B cell (primary cell): ENCODE results near the gene CNTNAP2. TPM values are rescaled to one million over a fixed set of nuclear protein-coding genes. Genes with fewer than 3 reads are reported as not detected.

Experiments used
- ATAC-seq: fragments of 200-7000 bp; cut with Tn5 transposase; one replicate; pipeline ENCODE4 v1.10.0; 2021; ENCODE audit warnings: low read depth, mild to moderate bottlenecking, moderate number of reproducible peaks, moderate library complexity
- CTCF ChIA-PET: fragments of 350-600 bp; sonication (Branson Sonifier 250); formaldehyde crosslinking; loops from one replicate; lab custom pipeline; 2021; ENCODE audit warnings: antibody characterized with exemption, inconsistent platforms; lab: Charles Lee
- POLR2A ChIA-PET: fragments of 350-600 bp; sonication (Branson Sonifier 250); formaldehyde crosslinking; loops from one replicate; lab custom pipeline; 2021; ENCODE audit warnings: antibody characterized with exemption; lab: Charles Lee
- DNase-seq: peaks from one replicate; pipeline ENCODE4 v3.0.0; 2013
- H2AFZ ChIP-seq: 2 replicates; pipeline ENCODE4 v1.6.1; 2012; ENCODE audit warnings: mild to moderate bottlenecking, low read depth, low read length; ENCODE audit not compliant: insufficient read depth, poor library complexity, severe bottlenecking
- H3K27ac ChIP-seq, 2 donors: 1 replicate in 1 of 2; 2 replicates in 1 of 2; pipeline ENCODE4 v1.5.1; 2012 to 2013; ENCODE audit warnings: low read length in 2 of 2, mild to moderate bottlenecking in 2 of 2, moderate library complexity in 1 of 2
- H3K27me3 ChIP-seq, 4 experiments: fragments of 200-600 bp in 1 of 4; sonication (generic) in 1 of 4; replicated peaks in 1 of 4; 1 replicate in 2 of 4; 2 replicates in 2 of 4; pipeline versions ENCODE4 v1.6.1 to v1.7.0; 2013 to 2016; ENCODE audit warnings: low read length in 3 of 4, mild to moderate bottlenecking in 2 of 4, mixed read lengths in 1 of 4, moderate library complexity in 1 of 4; ENCODE audit not compliant: insufficient read depth in 4 of 4, control insufficient read depth in 3 of 4; ENCODE audit errors: control extremely low read depth in 1 of 4
- H3K36me3 ChIP-seq, 2 experiments: replicated peaks in 1 of 2; 1 replicate in 1 of 2; 2 replicates in 1 of 2; pipeline versions ENCODE4 v1.6.1 to v1.7.1; 2013; ENCODE audit warnings: low read length in 1 of 2; ENCODE audit not compliant: insufficient read depth in 2 of 2, control insufficient read depth in 1 of 2; ENCODE audit errors: control extremely low read depth in 1 of 2, extremely low read depth in 1 of 2
- H3K4me1 ChIP-seq, 2 donors: fragments of 200-600 bp in 1 of 2; sonication (generic) in 1 of 2; 1 replicate in 1 of 2; 2 replicates in 1 of 2; pipeline versions ENCODE4 v1.5.1 to v1.6.1; 2013 to 2017; ENCODE audit warnings: low read length in 2 of 2; ENCODE audit not compliant: control insufficient read depth in 2 of 2, insufficient read depth in 2 of 2
- H3K4me2 ChIP-seq: replicated peaks from 2 replicates; pipeline ENCODE3; 2012; ENCODE audit warnings: mild to moderate bottlenecking, low read depth, low read length; ENCODE audit not compliant: poor library complexity, severe bottlenecking
- H3K4me3 ChIP-seq, 5 experiments: fragments of 200-600 bp in 1 of 5; sonication (generic) in 1 of 5; 1 replicate in 3 of 5; 2 replicates in 2 of 5; pipeline versions ENCODE4 v1.5.1 to v1.7.0; 2011 to 2016; ENCODE audit warnings: low read length in 4 of 5, mild to moderate bottlenecking in 4 of 5, low read depth in 2 of 5, control low read depth in 1 of 5, moderate library complexity in 1 of 5; ENCODE audit not compliant: insufficient read depth in 1 of 5; ENCODE audit errors: control extremely low read depth in 1 of 5, extremely low read depth in 1 of 5
- H3K79me2 ChIP-seq: fragments of 200-600 bp; sonication (generic); one replicate; pipeline ENCODE4 v1.6.0; 2016; ENCODE audit warnings: low read length; ENCODE audit not compliant: control insufficient read depth, insufficient read depth
- H3K9ac ChIP-seq: fragments of 200-600 bp; sonication (generic); 2 replicates; pipeline ENCODE4 v1.6.1; 2017; ENCODE audit warnings: mild to moderate bottlenecking, low read length, moderate library complexity
- H3K9me3 ChIP-seq, 3 donors: one replicate each; pipeline versions ENCODE4 v1.6.1 to v1.7.1; 2013; ENCODE audit warnings: low read length in 2 of 3; ENCODE audit not compliant: control insufficient read depth in 2 of 3, insufficient read depth in 1 of 3; ENCODE audit errors: control extremely low read depth in 1 of 3
- H4K20me1 ChIP-seq: 2 replicates; pipeline ENCODE4 v1.6.0; 2012; ENCODE audit warnings: mild to moderate bottlenecking, low read length; ENCODE audit not compliant: insufficient read depth, control insufficient read depth, poor library complexity, severe bottlenecking
- H3K27ac Mint-ChIP-seq: one replicate; pipeline ENCODE4 v1.8.0; 2021; ENCODE audit warnings: mixed read lengths
- H3K27me3 Mint-ChIP-seq: one replicate; pipeline ENCODE4 v1.8.0; 2021; ENCODE audit warnings: mixed read lengths
- H3K4me1 Mint-ChIP-seq: one replicate; pipeline ENCODE4 v1.8.0; 2021; ENCODE audit warnings: mixed read lengths
- H3K4me3 Mint-ChIP-seq: one replicate; pipeline ENCODE4 v1.8.0; 2021; ENCODE audit warnings: mixed read lengths
- H3K9me3 Mint-ChIP-seq: one replicate; pipeline ENCODE4 v1.8.0; 2022; ENCODE audit warnings: mixed read lengths; ENCODE audit not compliant: insufficient read depth
- EZH2 ChIP-seq: IDR thresholded peaks from 2 replicates; pipeline ENCODE4 v1.6.1; 2012; ENCODE audit warnings: borderline replicate concordance, low read depth, mild to moderate bottlenecking, moderate library complexity, low read length; ENCODE audit not compliant: insufficient read depth, poor library complexity, severe bottlenecking
- WGBS: methylation state at CpG from one replicate; pipeline ENCODE4 v1.1.5; 2013; ENCODE audit warnings: missing lambda C conversion rate; ENCODE audit not compliant: insufficient coverage; 5-methylcytosine and 5-hydroxymethylcytosine counted together
- intact Hi-C: fragments of 100-400 bp; cut with micrococcal nuclease; formaldehyde crosslinking; loops from one replicate; pipeline ENCODE4 v1.10.0; 2022
- polyA plus RNA-seq: library from polyadenylated mRNA; depleted of rRNA; stranded (reverse); fragments of >200 nt; gene quantifications from 2 replicates; pipeline ENCODE4 v1.2.3, GENCODE V29; 2012
- total RNA-seq, 2 donors: library from RNA; stranded (reverse); fragments of 120-200 nt in 1 of 2; gene quantifications; 1 replicate in 1 of 2; 2 replicates in 1 of 2; pipeline versions ENCODE4 v1.2.3 to v1.2.4, GENCODE V29; 2013 to 2022
- TF ChIP-seq, protein P1 (sequence below): fragments of 200-600 bp; IDR thresholded peaks from one replicate; pipeline ENCODE4 v1.8.0; 2022; ENCODE audit warnings: antibody characterized with exemption, mild to moderate bottlenecking

CNTNAP2 gene
- total and polyA plus RNA-seq, 2 donors (not counting 1 experiment from before 2014, with no cell fraction given), result 7.4 to 16.6 TPM

- DNase-seq (peak; percentile 9), ATAC-seq (no peak)
- Mint-ChIP-seq H3K9me3 (no peaks in the 10 kb centered on the region), H3K27ac (peak overlapping the region; percentile 90), H3K27me3 (no peaks in the 10 kb centered on the region), H3K4me3 (peak overlapping the region; percentile 81), H3K4me1 (peaks cover 58% of the 10 kb centered on the region)
- 69% methylated on average over 5 of the region's 6 CpGs for WGBS
- peaks cover 0 to 3% of the 10 kb centered on the region in 2 experiments for H3K36me3 ChIP-seq
- POLR2A ChIA-PET, result no interaction called here
- H3K79me2 ChIP-seq, result no peaks in the 10 kb centered on the region
- peak overlapping the region; percentile 25 to 38 for H3K27ac ChIP-seq
- peak overlapping the region in 4 of 5 experiments; percentile 29 to 66 (median 46) for H3K4me3 ChIP-seq
- no peaks in the 10 kb centered on the region for H3K9me3 ChIP-seq
- H3K4me2 ChIP-seq, result peak overlapping the region; percentile 68
- TF ChIP-seq, protein P1, sequence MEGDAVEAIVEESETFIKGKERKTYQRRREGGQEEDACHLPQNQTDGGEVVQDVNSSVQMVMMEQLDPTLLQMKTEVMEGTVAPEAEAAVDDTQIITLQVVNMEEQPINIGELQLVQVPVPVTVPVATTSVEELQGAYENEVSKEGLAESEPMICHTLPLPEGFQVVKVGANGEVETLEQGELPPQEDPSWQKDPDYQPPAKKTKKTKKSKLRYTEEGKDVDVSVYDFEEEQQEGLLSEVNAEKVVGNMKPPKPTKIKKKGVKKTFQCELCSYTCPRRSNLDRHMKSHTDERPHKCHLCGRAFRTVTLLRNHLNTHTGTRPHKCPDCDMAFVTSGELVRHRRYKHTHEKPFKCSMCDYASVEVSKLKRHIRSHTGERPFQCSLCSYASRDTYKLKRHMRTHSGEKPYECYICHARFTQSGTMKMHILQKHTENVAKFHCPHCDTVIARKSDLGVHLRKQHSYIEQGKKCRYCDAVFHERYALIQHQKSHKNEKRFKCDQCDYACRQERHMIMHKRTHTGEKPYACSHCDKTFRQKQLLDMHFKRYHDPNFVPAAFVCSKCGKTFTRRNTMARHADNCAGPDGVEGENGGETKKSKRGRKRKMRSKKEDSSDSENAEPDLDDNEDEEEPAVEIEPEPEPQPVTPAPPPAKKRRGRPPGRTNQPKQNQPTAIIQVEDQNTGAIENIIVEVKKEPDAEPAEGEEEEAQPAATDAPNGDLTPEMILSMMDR, result no peak
- TF ChIP-seq EZH2, result no peak
- no peaks in the 10 kb centered on the region for H3K27me3 ChIP-seq
- H2AFZ ChIP-seq, result peak overlapping the region; percentile 61
- CTCF ChIA-PET, result no interaction called here
- peaks cover 27 to 63% of the 10 kb centered on the region in 2 donors for H3K4me1 ChIP-seq
- no peaks in the 10 kb centered on the region for H4K20me1 ChIP-seq
- peak overlapping the region; percentile 68 for H3K9ac ChIP-seq
- intact Hi-C loops, result no loop called here
Measured at GRCh38 chr7:148435715-148436114, 2319.1 kb downstream of the CNTNAP2 start.

DNA sequence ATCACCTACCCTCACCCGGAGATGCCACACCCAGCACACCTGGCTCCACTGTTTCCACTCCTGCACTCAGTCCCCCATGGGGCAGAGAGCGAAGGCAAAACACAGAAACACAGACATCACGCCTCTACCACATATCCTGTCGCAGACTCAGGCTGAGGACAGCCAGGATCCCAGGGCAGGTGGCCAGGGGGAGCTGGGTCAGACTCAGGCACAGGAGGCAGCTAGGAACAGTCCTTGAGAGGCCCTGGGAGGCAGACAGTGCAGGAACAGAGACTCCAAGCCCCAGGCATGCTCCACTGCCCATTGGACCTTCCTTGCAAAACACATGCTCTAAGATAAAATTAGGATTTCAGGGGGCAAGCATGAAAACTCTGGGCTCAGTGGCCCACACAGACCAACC is 2319.5 kb downstream of the CNTNAP2 start:
- peaks cover 27 to 63% of the 10 kb centered on the region in 2 donors for H3K4me1 ChIP-seq
- intact Hi-C loops, result no loop called here
- CTCF ChIA-PET, result interaction anchor here (1.3 kb wide), 1 partner anchor 171 kb away, joined by 6 read pairs; no protein-coding TSS in a partner anchor
- ATAC-seq (peak; percentile 48), DNase-seq (peak; percentile 16)
- H3K79me2 ChIP-seq, result no peaks in the 10 kb centered on the region
- Mint-ChIP-seq H3K4me3 (peak overlapping the region; percentile 81), H3K27ac (peak overlapping the region; percentile 90), H3K4me1 (peaks cover 58% of the 10 kb centered on the region), H3K9me3 (no peaks in the 10 kb centered on the region), H3K27me3 (no peaks in the 10 kb centered on the region)
- peak overlapping the region; percentile 68 for H3K4me2 ChIP-seq
- peak overlapping the region; percentile 61 for H2AFZ ChIP-seq
- no peaks in the 10 kb centered on the region for H3K27me3 ChIP-seq
- no peaks in the 10 kb centered on the region for H3K9me3 ChIP-seq
- POLR2A ChIA-PET, result no interaction called here
- H4K20me1 ChIP-seq, result no peaks in the 10 kb centered on the region
- 62% methylated on average over 4 of the region's 4 CpGs for WGBS
- H3K27ac ChIP-seq, result peak overlapping the region; percentile 36 to 38
- no peak for TF ChIP-seq EZH2
- TF ChIP-seq, protein P1, result no peak
- H3K4me3 ChIP-seq, result peak overlapping the region in 4 of 5 experiments; percentile 29 to 66 (median 46)
- peak overlapping the region; percentile 68 for H3K9ac ChIP-seq
- peaks cover 0 to 3% of the 10 kb centered on the region in 2 experiments for H3K36me3 ChIP-seq
